Measurements from ENCODE around the gene MOB1B.

MOB1B gene

DNA sequence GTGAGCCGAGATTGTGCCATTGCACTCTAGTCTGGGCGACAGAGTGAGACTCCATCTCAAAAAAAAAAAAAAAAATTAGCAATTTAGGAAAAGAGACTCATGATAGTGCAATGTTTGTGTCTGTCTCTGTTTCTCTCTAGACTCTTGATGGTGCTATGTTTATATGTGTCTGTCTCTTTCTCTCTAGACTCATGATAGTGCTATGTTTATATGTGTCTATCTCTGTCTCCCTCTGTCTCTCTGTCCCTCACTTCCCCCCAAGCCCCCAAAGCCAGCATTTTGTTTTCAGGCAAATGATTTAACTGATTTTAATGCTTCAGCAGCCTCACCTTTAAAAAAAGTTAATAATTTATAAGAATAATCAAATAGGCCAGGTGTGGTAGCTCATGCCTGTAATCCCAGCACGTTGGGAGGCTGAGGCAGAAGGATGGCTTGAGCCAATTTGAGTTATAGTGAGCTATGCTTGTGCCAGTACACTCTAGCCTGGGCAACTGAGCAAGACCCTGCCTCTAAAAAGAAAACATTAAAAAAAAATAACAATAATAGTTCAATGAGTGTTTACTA is 6.9 kb downstream of the MOB1B start:
- TF ChIP-seq POU2F2 (IDR thresholded peaks at IDR 0.05; ENCODE audit: low read depth, low read length): no peak
- TF ChIP-seq TAF1 (IDR thresholded peaks at IDR 0.05; ENCODE audit: low read depth, low read length): no peak
- TF ChIP-seq SPI1 (IDR thresholded peaks at IDR 0.05; ENCODE audit: low read depth, low read length): no peak
- TF ChIP-seq PAX5 (IDR thresholded peaks at IDR 0.05; ENCODE audit: insufficient read depth, low read length, severe bottlenecking): no peak
- TF ChIP-seq POLR2AphosphoS5 (IDR thresholded peaks at IDR 0.05; ENCODE audit: low read depth, low read length): no peak
- no peak for TF ChIP-seq POLR2A (IDR thresholded peaks at IDR 0.05; ENCODE audit: low read depth, low read length)
- FAIRE-seq: no peak
- no peak for DNase-seq (ENCODE audit: insufficient read length, low spot score)

GRCh38 chr4:70914000-70914399 is 11.8 kb downstream of the MOB1B start:
- no peak for TF ChIP-seq POU2F2 (IDR thresholded peaks at IDR 0.05; ENCODE audit: low read depth, low read length)
- no peak for TF ChIP-seq TAF1 (IDR thresholded peaks at IDR 0.05; ENCODE audit: low read depth, low read length)
- TF ChIP-seq POLR2A (IDR thresholded peaks at IDR 0.05; ENCODE audit: low read depth, low read length): no peak
- no peak for TF ChIP-seq POLR2AphosphoS5 (IDR thresholded peaks at IDR 0.05; ENCODE audit: low read depth, low read length)
- TF ChIP-seq PAX5 (IDR thresholded peaks at IDR 0.05; ENCODE audit: insufficient read depth, low read length, severe bottlenecking): no peak
- no peak for TF ChIP-seq SPI1 (IDR thresholded peaks at IDR 0.05; ENCODE audit: low read depth, low read length)
- FAIRE-seq: no peak
- DNase-seq (ENCODE audit: insufficient read length, low spot score): no peak

DNA sequence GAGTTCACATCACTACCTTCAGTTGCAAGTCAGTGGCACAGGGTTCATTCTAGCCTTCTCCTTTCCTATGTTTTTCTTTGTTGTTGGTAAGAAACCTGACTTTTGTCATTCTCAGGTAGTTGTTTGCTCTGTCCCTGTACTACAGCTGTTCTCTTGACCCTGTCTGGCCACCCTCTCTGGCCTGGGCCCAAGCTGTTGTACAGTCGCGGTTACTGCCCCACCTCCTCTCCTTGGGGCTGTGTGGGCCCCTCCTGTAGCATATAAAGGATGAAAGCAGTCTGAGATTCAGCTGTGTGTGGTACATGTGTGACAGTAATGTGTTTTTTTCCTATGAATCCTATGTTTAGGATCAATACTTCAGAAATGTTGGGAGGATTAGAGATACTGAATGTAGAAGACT is 12.5 kb downstream of the MOB1B start:
- peak; percentile 61 for FAIRE-seq
- no peak for TF ChIP-seq POLR2A (IDR thresholded peaks at IDR 0.05; ENCODE audit: low read depth, low read length)
- TF ChIP-seq SPI1 (IDR thresholded peaks at IDR 0.05; ENCODE audit: low read depth, low read length): no peak
- no peak for TF ChIP-seq PAX5 (IDR thresholded peaks at IDR 0.05; ENCODE audit: insufficient read depth, low read length, severe bottlenecking)
- TF ChIP-seq POU2F2 (IDR thresholded peaks at IDR 0.05; ENCODE audit: low read depth, low read length): no peak
- TF ChIP-seq POLR2AphosphoS5 (IDR thresholded peaks at IDR 0.05; ENCODE audit: low read depth, low read length): no peak
- no peak for TF ChIP-seq TAF1 (IDR thresholded peaks at IDR 0.05; ENCODE audit: low read depth, low read length)
- DNase-seq (ENCODE audit: insufficient read length, low spot score): no peak

- FAIRE-seq: no peak
- no peak for DNase-seq (ENCODE audit: insufficient read length, low spot score)
- no peak for TF ChIP-seq TAF1 (IDR thresholded peaks at IDR 0.05; ENCODE audit: low read depth, low read length)
- no peak for TF ChIP-seq POLR2A (IDR thresholded peaks at IDR 0.05; ENCODE audit: low read depth, low read length)
- TF ChIP-seq PAX5 (IDR thresholded peaks at IDR 0.05; ENCODE audit: insufficient read depth, low read length, severe bottlenecking): no peak
Measured at GRCh38 chr4:70915036-70915815, 13.1 kb downstream of the MOB1B start.

DNA sequence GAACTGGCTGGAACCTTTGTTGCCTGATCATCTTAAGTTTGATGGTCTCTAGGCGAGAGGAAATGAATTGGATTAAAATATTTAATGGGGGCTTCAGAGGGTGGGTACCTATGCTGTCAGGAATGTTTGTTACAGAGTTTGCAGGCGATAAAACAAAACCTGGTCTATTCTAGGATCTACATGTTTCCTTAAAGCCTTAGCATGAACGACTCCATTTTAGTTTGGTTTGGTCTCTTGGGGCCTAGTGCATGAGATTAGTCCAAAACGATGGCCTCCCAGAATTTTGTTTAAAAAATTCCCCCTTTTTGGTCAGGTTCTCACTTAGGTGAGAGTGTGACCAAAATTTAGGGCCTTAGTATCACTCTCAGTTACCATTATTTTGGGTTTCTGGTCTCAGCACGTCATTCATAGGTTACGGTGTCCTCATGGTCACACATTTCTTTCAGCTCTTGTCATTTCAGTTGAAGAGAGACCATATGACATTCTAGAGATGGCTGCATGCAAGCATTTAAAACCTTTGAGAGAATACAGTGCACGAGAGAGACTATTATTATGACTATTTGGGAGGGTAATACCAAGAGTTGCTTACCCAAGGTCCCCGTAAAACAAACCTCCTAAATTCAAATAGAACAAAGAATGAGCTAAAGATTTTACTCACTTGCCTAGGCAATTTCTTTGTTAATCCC is 13.8 kb downstream of the MOB1B start:
- TF ChIP-seq POLR2A (IDR thresholded peaks at IDR 0.05; ENCODE audit: low read depth, low read length): no peak
- no peak for TF ChIP-seq POU2F2 (IDR thresholded peaks at IDR 0.05; ENCODE audit: low read depth, low read length)
- TF ChIP-seq POLR2AphosphoS5 (IDR thresholded peaks at IDR 0.05; ENCODE audit: low read depth, low read length): no peak
- TF ChIP-seq TAF1 (IDR thresholded peaks at IDR 0.05; ENCODE audit: low read depth, low read length): no peak
- no peak for TF ChIP-seq SPI1 (IDR thresholded peaks at IDR 0.05; ENCODE audit: low read depth, low read length)
- no peak for TF ChIP-seq PAX5 (IDR thresholded peaks at IDR 0.05; ENCODE audit: insufficient read depth, low read length, severe bottlenecking)
- FAIRE-seq (peak; percentile 47), DNase-seq (ENCODE audit: insufficient read length, low spot score) (no peak)

DNA sequence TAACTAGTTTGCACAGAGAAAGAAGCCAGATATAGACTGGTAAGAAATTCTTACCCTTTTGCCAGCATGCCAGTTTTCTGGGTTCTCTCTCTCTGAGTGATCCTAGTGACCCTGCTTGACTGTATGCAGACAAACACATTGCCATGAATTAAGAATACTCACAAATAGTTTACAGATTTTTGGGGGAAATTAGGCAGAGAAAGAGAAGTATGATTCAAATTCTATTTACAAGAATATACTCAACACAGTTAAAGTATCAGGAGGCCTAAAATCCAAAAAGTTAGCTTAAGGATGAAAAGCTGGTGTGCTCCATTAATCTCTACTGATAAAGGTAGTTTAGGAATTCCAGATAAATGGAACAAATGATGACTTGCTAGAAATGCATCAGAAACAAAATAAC is 18.4 kb downstream of the MOB1B start:
- TF ChIP-seq POU2F2 (IDR thresholded peaks at IDR 0.05; ENCODE audit: low read depth, low read length) (no peak), PAX5 (IDR thresholded peaks at IDR 0.05; ENCODE audit: insufficient read depth, low read length, severe bottlenecking) (no peak), POLR2AphosphoS5 (IDR thresholded peaks at IDR 0.05; ENCODE audit: low read depth, low read length) (no peak), SPI1 (IDR thresholded peaks at IDR 0.05; ENCODE audit: low read depth, low read length) (no peak), POLR2A (IDR thresholded peaks at IDR 0.05; ENCODE audit: low read depth, low read length) (no peak), TAF1 (IDR thresholded peaks at IDR 0.05; ENCODE audit: low read depth, low read length) (no peak)
- DNase-seq (ENCODE audit: insufficient read length, low spot score) (no peak), FAIRE-seq (no peak)

DNA sequence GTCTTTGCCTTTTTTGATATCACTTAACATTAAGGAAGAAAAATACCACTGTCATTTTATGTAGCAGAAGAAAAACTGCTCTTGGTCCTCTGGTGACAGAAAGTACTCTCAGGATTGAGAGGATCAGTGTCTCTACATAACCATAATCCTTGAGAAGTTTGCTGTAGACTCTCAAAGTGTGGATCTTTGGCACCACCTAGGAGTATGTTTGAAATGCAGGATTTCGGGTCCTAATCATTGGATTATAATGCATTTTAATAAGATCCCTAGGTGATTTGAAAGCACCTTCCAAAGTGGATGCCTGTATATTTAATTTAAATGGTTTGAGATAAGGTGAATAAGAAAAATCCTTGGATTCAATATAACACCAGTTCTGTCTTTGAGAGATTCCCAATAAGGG is 23.2 kb downstream of the MOB1B start:
- TF ChIP-seq PAX5 (IDR thresholded peaks at IDR 0.05; ENCODE audit: insufficient read depth, low read length, severe bottlenecking) (no peak), TAF1 (IDR thresholded peaks at IDR 0.05; ENCODE audit: low read depth, low read length) (no peak), POLR2A (IDR thresholded peaks at IDR 0.05; ENCODE audit: low read depth, low read length) (no peak), POLR2AphosphoS5 (IDR thresholded peaks at IDR 0.05; ENCODE audit: low read depth, low read length) (no peak), SPI1 (IDR thresholded peaks at IDR 0.05; ENCODE audit: low read depth, low read length) (no peak), POU2F2 (IDR thresholded peaks at IDR 0.05; ENCODE audit: low read depth, low read length) (no peak)
- DNase-seq (ENCODE audit: insufficient read length, low spot score) (no peak), FAIRE-seq (no peak)

DNA sequence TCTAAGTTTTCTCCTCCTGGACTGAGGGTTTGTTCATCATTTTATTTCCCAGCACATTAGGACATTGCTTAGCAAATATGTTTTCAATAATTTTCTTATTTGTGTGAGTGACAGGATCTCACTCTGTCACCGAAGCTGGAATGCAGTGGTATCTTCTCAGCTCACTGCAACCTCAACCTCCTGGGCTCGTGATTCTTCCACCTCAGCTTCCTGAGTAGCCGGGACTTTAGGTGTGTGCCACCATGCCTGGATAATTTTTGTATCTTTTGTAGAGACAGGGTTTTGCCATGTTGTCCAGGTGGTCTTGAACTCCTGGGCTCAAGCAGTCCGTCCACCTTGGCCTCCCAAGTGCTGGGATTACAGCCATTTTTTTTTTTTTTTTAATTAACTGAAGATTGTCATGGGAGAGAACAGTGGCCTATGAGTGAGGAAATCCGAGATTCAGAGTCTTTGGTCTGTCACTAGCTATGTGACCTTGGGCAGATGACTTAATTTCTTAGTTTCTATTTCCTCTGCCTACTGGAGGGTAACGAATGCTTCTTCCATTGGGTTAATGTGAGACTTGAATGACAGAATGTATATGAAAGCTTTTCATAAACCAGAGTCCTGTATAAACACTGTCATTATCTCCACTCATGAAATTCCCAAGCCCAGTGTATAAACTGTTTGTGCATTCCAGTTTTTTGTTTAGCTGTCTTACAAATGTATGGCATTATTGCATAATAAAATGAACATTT is 23.9 kb downstream of the MOB1B start:
- FAIRE-seq: peak; percentile 56
- TF ChIP-seq SPI1 (IDR thresholded peaks at IDR 0.05; ENCODE audit: low read depth, low read length): no peak
- TF ChIP-seq PAX5 (IDR thresholded peaks at IDR 0.05; ENCODE audit: insufficient read depth, low read length, severe bottlenecking): no peak
- TF ChIP-seq POLR2A (IDR thresholded peaks at IDR 0.05; ENCODE audit: low read depth, low read length): no peak
- TF ChIP-seq TAF1 (IDR thresholded peaks at IDR 0.05; ENCODE audit: low read depth, low read length): no peak
- TF ChIP-seq POU2F2 (IDR thresholded peaks at IDR 0.05; ENCODE audit: low read depth, low read length): no peak
- no peak for TF ChIP-seq POLR2AphosphoS5 (IDR thresholded peaks at IDR 0.05; ENCODE audit: low read depth, low read length)
- DNase-seq (ENCODE audit: insufficient read length, low spot score): no peak

All from GM12891 (cell line).